A673 (cell line): ENCODE results near the gene TFPI. TPM values are rescaled to one million over a fixed set of nuclear protein-coding genes. Genes with fewer than 3 reads are reported as not detected.

Experiments
- BruUV-seq: library from RNA; stranded (reverse); fragments of 400-500 nt; replicated peaks from 2 replicates; lab custom pipeline; 2021; lab: Mats Ljungman, UMichigan
- CTCF ChIA-PET: fragments of 300-600 bp; sonication (Branson Sonifier 250); formaldehyde crosslinking; loops from one replicate; lab custom pipeline; 2022; ENCODE audit warnings: antibody characterized with exemption; lab: Charles Lee
- POLR2A ChIA-PET: fragments of 300-600 bp; sonication (Branson Sonifier 250); formaldehyde crosslinking; loops from one replicate; lab custom pipeline; 2022; ENCODE audit warnings: antibody characterized with exemption; ENCODE audit not compliant: low non-redundant PET; lab: Charles Lee
- DNase-seq: peaks from one replicate; pipeline ENCODE4 v3.0.0-alpha.2; 2015; ENCODE audit warnings: low spot score
- H3K27ac ChIP-seq: fragments of 200-600 bp; sonication (generic); 2 replicates; pipeline ENCODE4 v1.5.1; 2016; ENCODE audit warnings: mixed run types, low read depth, mild to moderate bottlenecking, mixed read lengths, antibody characterized with exemption, low read length; ENCODE audit not compliant: poor library complexity, severe bottlenecking
- H3K27me3 ChIP-seq: fragments of 200-600 bp; sonication (generic); replicated peaks from 2 replicates; pipeline ENCODE4 v1.6.1; 2017; ENCODE audit warnings: mixed run types, low read depth, mild to moderate bottlenecking, mixed read lengths, antibody characterized with exemption, low read length; ENCODE audit not compliant: insufficient read depth, poor library complexity
- H3K36me3 ChIP-seq: fragments of 200-600 bp; sonication (generic); 2 replicates; pipeline ENCODE4 v1.6.1; 2016; ENCODE audit warnings: mixed run types, mild to moderate bottlenecking, mixed read lengths, antibody characterized with exemption, low read length; ENCODE audit not compliant: insufficient read depth, poor library complexity, severe bottlenecking
- H3K4me1 ChIP-seq: fragments of 200-600 bp; sonication (generic); 2 replicates; pipeline ENCODE4 v1.6.1; 2017; ENCODE audit warnings: mixed run types, mild to moderate bottlenecking, mixed read lengths, antibody characterized with exemption, low read length; ENCODE audit not compliant: insufficient read depth, poor library complexity, severe bottlenecking
- H3K4me3 ChIP-seq: fragments of 200-600 bp; sonication (generic); 2 replicates; pipeline ENCODE4 v1.5.1; 2016; ENCODE audit warnings: low read depth, mixed run types, mild to moderate bottlenecking, mixed read lengths, low read length; ENCODE audit not compliant: poor library complexity, severe bottlenecking
- H3K9me3 ChIP-seq: fragments of 200-600 bp; sonication (generic); 2 replicates; pipeline ENCODE4 v1.6.1; 2016; ENCODE audit warnings: mixed run types, low read depth, mild to moderate bottlenecking, mixed read lengths, antibody characterized with exemption, low read length; ENCODE audit not compliant: poor library complexity, severe bottlenecking
- CTCF ChIP-seq: fragments of 300-800, 200-600 bp; sonication (generic); conservative IDR thresholded peaks from 2 replicates; pipeline ENCODE4 v1.5.1; 2017; ENCODE audit warnings: low read depth, mild to moderate bottlenecking, antibody characterized with exemption, low read length, moderate library complexity, mixed read lengths
- EZH2 ChIP-seq: fragments of 200-600 bp; sonication (generic); IDR thresholded peaks from 2 replicates; pipeline ENCODE4 v1.6.1; 2017; ENCODE audit warnings: borderline replicate concordance, low read depth, mild to moderate bottlenecking, mixed read lengths, antibody characterized with exemption, low read length; ENCODE audit not compliant: poor library complexity, severe bottlenecking
- intact Hi-C: fragments of 100-400 bp; cut with micrococcal nuclease; formaldehyde crosslinking; loops from one replicate; pipeline ENCODE4 v1.10.0; 2022; ENCODE audit not compliant: unreplicated experiment
- total RNA-seq: library from RNA; stranded (reverse); gene quantifications from 2 replicates; pipeline ENCODE4 v1.2.3, GENCODE V29; 2021

TFPI gene
- total RNA-seq, 1 experiment from 2014 or later: 36.3 TPM

- Histone ChIP-seq H3K27ac (no peak overlapping the region), H3K36me3 (no peaks in the 10 kb centered on the region), H3K4me1 (peaks cover 11% of the 10 kb centered on the region), H3K27me3 (no peaks in the 10 kb centered on the region), H3K4me3 (peak overlapping the region; percentile 18), H3K9me3 (no peaks in the 10 kb centered on the region)
- POLR2A ChIA-PET: no interaction called here
- intact Hi-C loops: no loop called here
- CTCF ChIA-PET: no interaction called here
- no TSS peak for BruUV-seq
- DNase-seq: no peak
- TF ChIP-seq EZH2: no peak
These were observed 107.5 kb downstream of the TFPI start for GRCh38 chr2:187446711-187447110.

GRCh38 chr2:187445051-187445450 is 109.2 kb downstream of the TFPI start:
- no TSS peak for BruUV-seq
- CTCF ChIA-PET: no interaction called here
- Histone ChIP-seq H3K27ac (no peak overlapping the region), H3K9me3 (no peaks in the 10 kb centered on the region), H3K36me3 (no peaks in the 10 kb centered on the region), H3K4me1 (peaks cover 11% of the 10 kb centered on the region), H3K27me3 (no peaks in the 10 kb centered on the region), H3K4me3 (no peak overlapping the region)
- POLR2A ChIA-PET: no interaction called here
- intact Hi-C loops: no loop called here
- DNase-seq: no peak
- TF ChIP-seq EZH2 (no peak), CTCF (no peak)

GRCh38 chr2:187442778-187443177 is 111.5 kb downstream of the TFPI start:
- Histone ChIP-seq H3K27ac (no peak overlapping the region), H3K9me3 (no peaks in the 10 kb centered on the region), H3K4me3 (no peak overlapping the region), H3K27me3 (no peaks in the 10 kb centered on the region), H3K36me3 (no peaks in the 10 kb centered on the region), H3K4me1 (peaks cover 4% of the 10 kb centered on the region)
- intact Hi-C loops: no loop called here
- ChIA-PET CTCF (interaction anchor here (1.0 kb wide), 1 partner anchor 268 kb away, joined by 3 read pairs; no protein-coding TSS in a partner anchor), POLR2A (no interaction called here)
- no TSS peak for BruUV-seq
- no peak for DNase-seq
- no peak for TF ChIP-seq CTCF
- no peak for TF ChIP-seq EZH2

GRCh38 chr2:187442378-187442777 is 111.9 kb downstream of the TFPI start:
- intact Hi-C loops: no loop called here
- peak; percentile 24 for DNase-seq
- no TSS peak for BruUV-seq
- Histone ChIP-seq H3K27me3 (no peaks in the 10 kb centered on the region), H3K27ac (no peak overlapping the region), H3K9me3 (no peaks in the 10 kb centered on the region), H3K4me1 (peaks cover under 1% of the 10 kb centered on the region), H3K4me3 (no peak overlapping the region), H3K36me3 (no peaks in the 10 kb centered on the region)
- no peak for TF ChIP-seq EZH2
- peak; percentile 49; the same call in 1 of the 2 replicates for TF ChIP-seq CTCF
- ChIA-PET POLR2A (no interaction called here), CTCF (interaction anchor here (1.0 kb wide), 1 partner anchor 268 kb away, joined by 3 read pairs; no protein-coding TSS in a partner anchor)
